GM12873 (cell line): ENCODE data around the gene PLA2G2F.

Experiments used
- TF ChIP-seq, protein P1 (sequence below): IDR thresholded peaks from 2 replicates; pipeline ENCODE4 v1.5.1; 2012; ENCODE audit warnings: low read depth, mild to moderate bottlenecking, moderate library complexity, low read length, control low read depth; ENCODE audit not compliant: insufficient read depth; ENCODE audit errors: missing control alignments

PLA2G2F gene

DNA sequence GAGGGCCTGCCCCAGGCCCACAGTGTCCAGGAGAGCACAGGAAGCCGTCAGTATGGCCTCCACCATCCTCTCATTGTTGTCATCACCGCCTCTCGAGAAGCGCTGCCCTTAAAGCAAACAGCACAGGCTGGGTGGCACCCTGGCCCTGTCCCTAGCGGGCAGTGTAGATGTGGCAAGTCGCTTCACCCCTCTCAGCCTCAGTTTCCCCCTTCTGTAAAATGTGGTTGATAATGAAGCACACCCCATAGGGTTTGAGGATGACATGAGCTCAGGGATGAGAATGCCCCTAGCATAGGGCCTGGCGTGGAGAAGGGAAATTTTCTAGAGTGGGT is 13.4 kb downstream of the PLA2G2F start:
- TF ChIP-seq, protein P1, sequence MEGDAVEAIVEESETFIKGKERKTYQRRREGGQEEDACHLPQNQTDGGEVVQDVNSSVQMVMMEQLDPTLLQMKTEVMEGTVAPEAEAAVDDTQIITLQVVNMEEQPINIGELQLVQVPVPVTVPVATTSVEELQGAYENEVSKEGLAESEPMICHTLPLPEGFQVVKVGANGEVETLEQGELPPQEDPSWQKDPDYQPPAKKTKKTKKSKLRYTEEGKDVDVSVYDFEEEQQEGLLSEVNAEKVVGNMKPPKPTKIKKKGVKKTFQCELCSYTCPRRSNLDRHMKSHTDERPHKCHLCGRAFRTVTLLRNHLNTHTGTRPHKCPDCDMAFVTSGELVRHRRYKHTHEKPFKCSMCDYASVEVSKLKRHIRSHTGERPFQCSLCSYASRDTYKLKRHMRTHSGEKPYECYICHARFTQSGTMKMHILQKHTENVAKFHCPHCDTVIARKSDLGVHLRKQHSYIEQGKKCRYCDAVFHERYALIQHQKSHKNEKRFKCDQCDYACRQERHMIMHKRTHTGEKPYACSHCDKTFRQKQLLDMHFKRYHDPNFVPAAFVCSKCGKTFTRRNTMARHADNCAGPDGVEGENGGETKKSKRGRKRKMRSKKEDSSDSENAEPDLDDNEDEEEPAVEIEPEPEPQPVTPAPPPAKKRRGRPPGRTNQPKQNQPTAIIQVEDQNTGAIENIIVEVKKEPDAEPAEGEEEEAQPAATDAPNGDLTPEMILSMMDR: no peak

DNA sequence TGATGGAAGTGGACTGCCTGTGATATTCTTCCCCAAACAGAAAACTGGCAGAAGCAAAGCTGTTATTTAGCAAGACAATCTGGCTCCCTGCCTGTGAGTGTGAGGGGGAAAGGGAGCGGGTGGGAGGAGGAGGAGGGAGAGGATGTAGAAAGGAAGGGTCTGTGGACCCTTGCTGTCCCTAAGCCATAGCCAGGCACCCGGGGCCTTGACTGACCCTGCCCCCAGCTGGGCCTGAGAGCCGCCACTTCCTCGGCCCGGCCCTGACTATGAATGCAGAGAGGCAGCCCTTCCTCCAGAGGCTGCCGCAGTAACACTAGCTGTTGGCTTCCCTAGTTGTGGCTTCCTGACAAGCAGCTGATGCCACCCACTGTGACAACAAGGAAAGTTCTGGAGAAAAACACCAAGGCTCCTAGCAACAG is 13.9 kb downstream of the PLA2G2F start:
- TF ChIP-seq, protein P1: no peak

DNA sequence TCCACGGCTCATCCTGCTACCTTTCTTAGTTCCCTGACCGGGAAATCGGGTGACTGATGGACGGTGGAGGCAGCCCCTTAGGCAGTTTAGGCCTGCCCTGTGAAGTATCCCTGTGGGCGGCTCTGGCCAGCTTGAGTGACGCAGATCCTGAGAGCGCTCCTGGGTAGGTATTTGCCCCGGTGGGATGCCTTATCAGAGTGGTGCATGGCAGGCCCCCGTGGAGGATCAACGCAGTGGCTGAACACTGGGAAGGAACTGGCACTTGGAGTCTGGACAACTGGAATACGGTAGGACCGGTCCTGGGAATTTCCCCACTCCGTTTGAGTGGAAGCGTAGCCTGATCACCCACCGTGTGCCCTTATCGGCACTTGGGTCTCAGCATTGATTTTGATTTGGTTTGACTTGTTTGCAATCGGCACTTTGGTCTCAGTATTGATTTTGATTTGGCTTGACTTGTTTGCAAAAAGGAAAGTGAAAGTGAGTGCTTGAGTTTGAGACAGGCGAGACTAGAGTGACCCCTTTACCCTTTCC is 15.2 kb downstream of the PLA2G2F start:
- TF ChIP-seq, protein P1: no peak

DNA sequence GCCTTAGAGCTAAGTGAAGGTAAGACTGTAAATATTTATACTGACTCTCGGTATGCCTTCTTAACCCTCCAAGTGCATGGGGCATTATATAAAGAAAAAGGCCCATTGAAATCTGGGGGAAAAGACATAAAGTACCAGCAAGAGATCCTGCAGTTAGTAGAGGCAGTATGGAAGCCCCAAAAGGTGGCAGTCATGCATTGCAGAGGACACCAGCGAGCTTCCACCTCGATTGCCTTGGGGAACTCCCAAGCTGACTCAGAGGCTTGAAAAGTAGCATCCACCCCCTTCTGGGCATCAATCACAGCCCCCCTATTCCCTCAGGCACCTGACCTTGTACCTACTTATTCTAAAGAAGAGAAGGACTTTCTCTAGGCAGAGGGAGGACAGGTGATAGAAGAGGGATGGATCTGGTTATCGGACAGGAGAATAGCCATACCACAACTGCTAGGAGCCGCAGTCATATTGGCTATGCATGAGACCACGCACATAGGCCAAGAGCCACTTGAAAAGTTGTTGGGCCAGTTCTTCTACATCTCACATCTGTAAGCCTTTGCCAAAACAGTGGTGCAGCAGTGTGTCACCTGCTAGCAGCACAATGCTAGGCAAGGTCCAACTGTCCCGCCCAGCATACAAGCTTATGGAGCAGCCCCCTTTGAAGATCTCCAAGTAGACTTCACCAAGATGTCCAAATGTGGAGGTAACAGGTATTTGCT is 19.4 kb downstream of the PLA2G2F start:
- TF ChIP-seq, protein P1: no peak

DNA sequence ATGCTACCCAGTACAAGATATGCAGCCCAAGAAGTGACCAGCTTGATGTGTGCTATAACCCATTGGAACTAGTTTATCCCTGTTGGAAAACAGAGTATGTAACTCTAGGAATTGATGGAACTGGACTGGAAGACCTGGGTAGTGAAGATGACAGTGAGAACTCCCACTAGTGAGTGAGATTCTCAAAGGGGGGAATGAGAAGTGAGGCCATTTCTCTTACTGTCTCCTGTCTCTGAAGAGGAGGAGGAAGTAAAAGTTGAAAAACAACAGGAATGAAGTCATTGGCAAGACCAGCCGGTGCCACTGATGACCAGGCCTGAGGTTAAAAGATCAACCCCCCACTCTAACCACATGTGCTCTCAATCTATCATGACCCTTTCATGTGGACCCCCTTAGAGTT is 20.9 kb downstream of the PLA2G2F start:
- TF ChIP-seq, protein P1: no peak

DNA sequence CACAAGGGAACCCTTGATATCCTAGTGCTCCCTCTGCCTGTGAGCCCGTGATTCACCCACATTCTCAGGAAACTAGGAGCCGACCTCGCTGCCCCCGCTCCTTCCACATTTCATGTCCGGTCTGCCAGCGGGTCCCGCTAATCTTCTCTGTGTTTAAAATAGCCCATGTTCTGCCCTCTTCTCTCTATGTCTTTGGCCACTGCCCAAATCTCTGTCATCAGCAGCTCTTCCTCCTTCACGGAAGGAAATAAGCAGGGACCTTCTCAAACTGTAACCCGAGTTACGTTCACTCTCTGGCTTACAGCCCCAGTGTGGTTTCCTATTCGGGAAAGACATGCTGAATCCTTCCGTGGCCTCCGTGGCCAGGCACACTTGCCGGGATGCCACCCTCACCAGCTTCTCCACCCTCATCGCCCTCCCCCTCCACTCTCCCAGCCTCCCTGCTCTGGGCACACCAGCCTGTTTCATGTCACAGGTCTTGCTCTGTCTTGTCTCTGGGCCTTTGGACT is 25.6 kb downstream of the PLA2G2F start:
- TF ChIP-seq, protein P1: no peak

DNA sequence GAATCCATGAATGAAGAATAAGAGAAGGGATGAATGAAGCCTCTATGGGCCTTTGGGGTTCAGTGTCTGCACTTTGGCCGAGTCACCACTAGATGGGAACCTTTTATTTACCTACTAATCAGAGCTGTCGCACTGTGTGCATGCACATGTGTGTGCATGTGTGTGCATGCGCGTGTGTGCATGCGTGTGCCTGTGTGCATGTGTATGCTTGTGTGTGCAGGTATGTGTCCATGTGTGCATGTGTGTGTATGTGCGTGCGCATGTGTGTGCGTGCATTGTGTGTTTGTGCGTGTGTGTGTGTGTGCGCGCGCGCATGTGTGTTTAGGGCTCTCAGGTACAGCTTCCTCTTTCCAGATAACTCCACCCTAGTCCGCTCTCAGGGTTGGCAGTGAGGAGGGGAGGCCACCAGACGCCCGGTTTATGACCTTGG is 26.4 kb downstream of the PLA2G2F start:
- TF ChIP-seq, protein P1: peak; percentile 67
